SK-N-SH treated with all-trans-retinoic acid at 6 μM for 48 hours (cell line): ENCODE results near the gene GNAQ.

Experiments used
- ATAC-seq: fragments of 200-7000 bp; cut with Tn5 transposase; 3 replicates; pipeline ENCODE4 v1.9.1; 2020; ENCODE audit warnings: mild to moderate bottlenecking, moderate library complexity
- ARNTL ChIP-seq: fragments of 450-650 bp; formaldehyde crosslinking; IDR thresholded peaks from 2 replicates; pipeline ENCODE4 v1.5.0; 2020; ENCODE audit warnings: low read depth, mild to moderate bottlenecking, moderate library complexity, borderline replicate concordance
- BACH2 ChIP-seq: fragments of 250-450 bp; sonication (Bioruptor Pico); IDR thresholded peaks from 2 replicates; pipeline ENCODE4 v1.9.0; 2021; ENCODE audit warnings: mild to moderate bottlenecking, borderline replicate concordance
- CSDC2 ChIP-seq: fragments of 250-450 bp; sonication (Bioruptor Pico); IDR thresholded peaks from 2 replicates; pipeline ENCODE4 v1.5.0; 2020; ENCODE audit warnings: mild to moderate bottlenecking, moderate library complexity
- ESRRG ChIP-seq: fragments of 250-450 bp; sonication (Bioruptor Pico); IDR thresholded peaks from 2 replicates; pipeline ENCODE4 v1.6.1; 2021; ENCODE audit warnings: mild to moderate bottlenecking
- GLIS3 ChIP-seq: fragments of 250-450 bp; sonication (Bioruptor Pico); IDR thresholded peaks from 2 replicates; pipeline ENCODE4 v1.5.0; 2020; ENCODE audit warnings: mild to moderate bottlenecking, moderate library complexity
- ISL1 ChIP-seq: fragments of 250-450 bp; sonication (Bioruptor Pico); IDR thresholded peaks from 2 replicates; pipeline ENCODE4 v2.1.2; 2022; ENCODE audit warnings: mild to moderate bottlenecking, moderate library complexity
- OSR1 ChIP-seq: fragments of 250-450 bp; sonication (Bioruptor Pico); IDR thresholded peaks from 2 replicates; pipeline ENCODE4 v1.8.0; 2022; ENCODE audit warnings: moderate library complexity, mild to moderate bottlenecking, inconsistent platforms
- PPARA ChIP-seq: fragments of 250-450 bp; sonication (Bioruptor Pico); IDR thresholded peaks from 2 replicates; pipeline ENCODE4 v1.5.0; 2020; ENCODE audit warnings: mild to moderate bottlenecking, borderline replicate concordance
- RARB ChIP-seq: fragments of 250-450 bp; sonication (Bioruptor Pico); IDR thresholded peaks from 2 replicates; pipeline ENCODE4 v1.8.0; 2021; ENCODE audit warnings: mild to moderate bottlenecking, moderate library complexity
- SNAI2 ChIP-seq: fragments of 250-450 bp; sonication (Bioruptor Pico); IDR thresholded peaks from 2 replicates; pipeline ENCODE4 v1.5.0; 2020; ENCODE audit warnings: mild to moderate bottlenecking, moderate library complexity
- TCF4 ChIP-seq: fragments of 250-450 bp; sonication (Bioruptor Pico); IDR thresholded peaks from 2 replicates; pipeline ENCODE4 v1.8.0; 2021; ENCODE audit warnings: mild to moderate bottlenecking, moderate library complexity, borderline replicate concordance
- TOX ChIP-seq: fragments of 250-450 bp; sonication (Bioruptor Pico); IDR thresholded peaks from 2 replicates; pipeline ENCODE4 v1.8.0; 2021; ENCODE audit warnings: mild to moderate bottlenecking, moderate library complexity, borderline replicate concordance
- ZC3H10 ChIP-seq: fragments of 250-450 bp; sonication (Bioruptor Pico); IDR thresholded peaks from 2 replicates; pipeline ENCODE4 v1.5.1; 2021; ENCODE audit warnings: mild to moderate bottlenecking, moderate library complexity
- ZFP3 ChIP-seq: fragments of 250-450 bp; sonication (Bioruptor Pico); IDR thresholded peaks from 2 replicates; pipeline ENCODE4 v1.5.0; 2020; ENCODE audit warnings: mild to moderate bottlenecking, moderate library complexity
- ZFP30 ChIP-seq: fragments of 450-650 bp; formaldehyde crosslinking; IDR thresholded peaks from 2 replicates; pipeline ENCODE4 v1.5.0; 2022; ENCODE audit warnings: mild to moderate bottlenecking, moderate library complexity
- ZNF565 ChIP-seq: fragments of 450-650 bp; formaldehyde crosslinking; conservative IDR thresholded peaks from 2 replicates; pipeline ENCODE4 v1.5.0; 2020; ENCODE audit warnings: low read depth, mild to moderate bottlenecking, moderate library complexity
- ZNF70 ChIP-seq: fragments of 450-650 bp; formaldehyde crosslinking; IDR thresholded peaks from 2 replicates; pipeline ENCODE4 v1.5.0; 2020; ENCODE audit warnings: mild to moderate bottlenecking, moderate library complexity
- ZNF8 ChIP-seq: fragments of 450-650 bp; formaldehyde crosslinking; IDR thresholded peaks from 2 replicates; pipeline ENCODE4 v1.5.0; 2020; ENCODE audit warnings: mild to moderate bottlenecking, moderate library complexity
- TF ChIP-seq, protein P1 (sequence below): fragments of 250-450 bp; sonication (Bioruptor Pico); IDR thresholded peaks from 2 replicates; pipeline ENCODE4 v1.5.1; 2021; ENCODE audit warnings: mild to moderate bottlenecking, moderate library complexity
- TF ChIP-seq, protein P2 (sequence below): fragments of 250-450 bp; sonication (Bioruptor Pico); IDR thresholded peaks from 2 replicates; pipeline ENCODE4 v1.5.1; 2020; ENCODE audit warnings: low read depth, mild to moderate bottlenecking, moderate library complexity
- TF ChIP-seq, protein P3 (sequence below): fragments of 250-450 bp; sonication (Bioruptor Pico); IDR thresholded peaks from 2 replicates; pipeline ENCODE4 v1.8.0; 2021; ENCODE audit warnings: low read depth, mild to moderate bottlenecking, moderate library complexity, borderline replicate concordance
- TF ChIP-seq, protein P4 (sequence below): fragments of 250-450 bp; sonication (Bioruptor Pico); IDR thresholded peaks from 2 replicates; pipeline ENCODE4 v1.8.0; 2020; ENCODE audit warnings: mild to moderate bottlenecking, moderate library complexity, borderline replicate concordance
- TF ChIP-seq, protein P5 (sequence below): fragments of 250-450 bp; sonication (Bioruptor Pico); IDR thresholded peaks from 2 replicates; pipeline ENCODE4 v1.5.0; 2020; ENCODE audit warnings: mild to moderate bottlenecking, moderate library complexity

GNAQ gene

DNA sequence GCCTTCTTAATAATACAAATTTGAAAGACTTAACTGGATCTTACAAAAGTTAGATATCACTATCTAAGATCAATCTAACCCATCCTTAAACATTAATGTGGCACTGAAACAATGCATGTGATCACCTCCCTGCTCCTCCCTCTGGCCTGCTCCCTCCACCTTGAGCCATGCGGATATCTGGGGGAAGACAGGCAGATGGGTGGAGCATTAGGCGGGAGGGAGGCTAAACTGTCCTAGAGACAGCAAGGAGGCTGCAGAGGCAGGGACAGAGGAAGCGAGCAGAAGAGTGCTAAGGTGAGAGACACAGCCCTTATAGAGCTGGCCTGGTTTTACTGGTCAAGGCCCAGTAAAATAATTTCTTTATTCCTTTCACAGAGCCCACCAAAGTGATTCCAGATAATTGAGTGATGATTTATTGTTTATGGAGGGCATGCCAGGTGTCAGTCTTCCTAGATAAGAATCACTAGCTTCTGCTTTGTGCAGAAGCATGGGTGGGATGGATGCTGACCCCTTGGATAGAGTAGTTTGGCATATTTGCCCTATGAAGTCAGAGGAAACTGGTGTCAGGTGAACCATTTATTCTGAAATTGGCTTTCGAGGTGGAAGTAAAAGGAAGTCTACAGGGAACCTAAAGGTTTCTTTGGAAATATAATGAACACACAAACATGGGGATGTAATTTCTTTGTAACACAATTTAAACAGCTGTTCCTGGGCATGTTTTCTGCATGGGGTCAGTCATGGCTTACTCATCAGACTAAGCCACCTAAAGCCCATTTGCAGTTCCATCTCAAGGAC is 188.3 kb downstream of the GNAQ start:
- no peak for ATAC-seq
- TF ChIP-seq, protein P1, sequence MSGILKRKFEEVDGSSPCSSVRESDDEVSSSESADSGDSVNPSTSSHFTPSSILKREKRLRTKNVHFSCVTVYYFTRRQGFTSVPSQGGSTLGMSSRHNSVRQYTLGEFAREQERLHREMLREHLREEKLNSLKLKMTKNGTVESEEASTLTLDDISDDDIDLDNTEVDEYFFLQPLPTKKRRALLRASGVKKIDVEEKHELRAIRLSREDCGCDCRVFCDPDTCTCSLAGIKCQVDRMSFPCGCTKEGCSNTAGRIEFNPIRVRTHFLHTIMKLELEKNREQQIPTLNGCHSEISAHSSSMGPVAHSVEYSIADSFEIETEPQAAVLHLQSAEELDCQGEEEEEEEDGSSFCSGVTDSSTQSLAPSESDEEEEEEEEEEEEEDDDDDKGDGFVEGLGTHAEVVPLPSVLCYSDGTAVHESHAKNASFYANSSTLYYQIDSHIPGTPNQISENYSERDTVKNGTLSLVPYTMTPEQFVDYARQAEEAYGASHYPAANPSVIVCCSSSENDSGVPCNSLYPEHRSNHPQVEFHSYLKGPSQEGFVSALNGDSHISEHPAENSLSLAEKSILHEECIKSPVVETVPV (CRISPR knock-in tag): no peak
- TF ChIP-seq, protein P2, sequence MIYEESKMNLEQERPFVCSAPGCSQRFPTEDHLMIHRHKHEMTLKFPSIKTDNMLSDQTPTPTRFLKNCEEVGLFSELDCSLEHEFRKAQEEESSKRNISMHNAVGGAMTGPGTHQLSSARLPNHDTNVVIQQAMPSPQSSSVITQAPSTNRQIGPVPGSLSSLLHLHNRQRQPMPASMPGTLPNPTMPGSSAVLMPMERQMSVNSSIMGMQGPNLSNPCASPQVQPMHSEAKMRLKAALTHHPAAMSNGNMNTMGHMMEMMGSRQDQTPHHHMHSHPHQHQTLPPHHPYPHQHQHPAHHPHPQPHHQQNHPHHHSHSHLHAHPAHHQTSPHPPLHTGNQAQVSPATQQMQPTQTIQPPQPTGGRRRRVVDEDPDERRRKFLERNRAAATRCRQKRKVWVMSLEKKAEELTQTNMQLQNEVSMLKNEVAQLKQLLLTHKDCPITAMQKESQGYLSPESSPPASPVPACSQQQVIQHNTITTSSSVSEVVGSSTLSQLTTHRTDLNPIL: no peak
- TF ChIP-seq ESRRG (CRISPR knock-in tag) (no peak), ZNF565 (CRISPR knock-in tag) (no peak), RARB (CRISPR knock-in tag) (no peak), ZFP30 (no peak), TCF4 (CRISPR knock-in tag) (no peak), TOX (CRISPR knock-in tag) (no peak), ZC3H10 (CRISPR knock-in tag) (no peak), GLIS3 (CRISPR knock-in tag) (no peak), ISL1 (CRISPR knock-in tag) (no peak), OSR1 (CRISPR knock-in tag) (no peak), ARNTL (no peak), PPARA (CRISPR knock-in tag) (no peak), ZNF8 (no peak), SNAI2 (CRISPR knock-in tag) (no peak), ZNF70 (no peak), ZFP3 (CRISPR knock-in tag) (no peak), CSDC2 (CRISPR knock-in tag) (no peak)
- TF ChIP-seq, protein P3, sequence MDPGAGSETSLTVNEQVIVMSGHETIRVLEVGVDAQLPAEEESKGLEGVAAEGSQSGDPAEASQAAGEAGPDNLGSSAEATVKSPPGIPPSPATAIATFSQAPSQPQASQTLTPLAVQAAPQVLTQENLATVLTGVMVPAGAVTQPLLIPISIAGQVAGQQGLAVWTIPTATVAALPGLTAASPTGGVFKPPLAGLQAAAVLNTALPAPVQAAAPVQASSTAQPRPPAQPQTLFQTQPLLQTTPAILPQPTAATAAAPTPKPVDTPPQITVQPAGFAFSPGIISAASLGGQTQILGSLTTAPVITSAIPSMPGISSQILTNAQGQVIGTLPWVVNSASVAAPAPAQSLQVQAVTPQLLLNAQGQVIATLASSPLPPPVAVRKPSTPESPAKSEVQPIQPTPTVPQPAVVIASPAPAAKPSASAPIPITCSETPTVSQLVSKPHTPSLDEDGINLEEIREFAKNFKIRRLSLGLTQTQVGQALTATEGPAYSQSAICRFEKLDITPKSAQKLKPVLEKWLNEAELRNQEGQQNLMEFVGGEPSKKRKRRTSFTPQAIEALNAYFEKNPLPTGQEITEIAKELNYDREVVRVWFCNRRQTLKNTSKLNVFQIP (CRISPR knock-in tag): no peak

DNA sequence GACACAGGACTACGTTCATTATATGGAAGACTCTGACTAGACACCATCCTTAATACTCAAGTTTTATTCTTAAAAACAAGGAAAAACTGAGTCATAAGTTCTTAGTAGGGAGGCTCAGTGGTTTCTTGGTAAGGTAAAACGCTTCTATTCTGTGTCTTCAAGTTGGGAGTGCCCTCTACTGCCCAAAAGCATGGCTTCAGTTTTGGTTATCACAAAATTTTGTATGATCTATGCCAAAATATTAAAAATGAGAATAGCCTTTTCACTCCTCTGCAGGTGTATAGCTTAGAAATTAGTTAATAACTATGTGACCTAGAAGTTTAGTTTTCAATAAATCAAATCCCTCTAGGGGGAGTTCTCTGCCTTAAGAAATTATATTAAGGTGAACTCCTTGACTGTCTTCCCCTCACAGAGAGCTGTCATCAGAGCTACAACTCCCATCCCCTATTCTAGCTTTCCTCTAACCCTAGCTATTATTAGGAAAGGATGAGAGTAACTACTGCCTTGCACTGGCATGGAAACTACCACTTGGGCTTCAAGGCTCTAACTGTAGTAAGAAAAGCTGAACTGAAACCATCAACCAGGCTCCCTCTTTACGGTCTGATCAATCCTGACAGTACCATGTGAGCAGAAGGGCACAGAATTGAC is 189.7 kb downstream of the GNAQ start:
- peak; percentile 33 for ATAC-seq
- TF ChIP-seq, protein P2: no peak
- no peak for TF ChIP-seq ZFP3 (CRISPR knock-in tag)
- no peak for TF ChIP-seq ARNTL
- no peak for TF ChIP-seq TCF4 (CRISPR knock-in tag)
- TF ChIP-seq RARB (CRISPR knock-in tag): no peak
- TF ChIP-seq ZNF565 (CRISPR knock-in tag): no peak
- no peak for TF ChIP-seq BACH2
- no peak for TF ChIP-seq ZNF70
- TF ChIP-seq OSR1 (CRISPR knock-in tag): no peak
- no peak for TF ChIP-seq PPARA (CRISPR knock-in tag)
- TF ChIP-seq GLIS3 (CRISPR knock-in tag): no peak
- TF ChIP-seq ISL1 (CRISPR knock-in tag): no peak
- TF ChIP-seq, protein P3 (CRISPR knock-in tag): no peak
- no peak for TF ChIP-seq TOX (CRISPR knock-in tag)
- no peak for TF ChIP-seq SNAI2 (CRISPR knock-in tag)
- TF ChIP-seq ZNF8: no peak
- TF ChIP-seq, protein P4, sequence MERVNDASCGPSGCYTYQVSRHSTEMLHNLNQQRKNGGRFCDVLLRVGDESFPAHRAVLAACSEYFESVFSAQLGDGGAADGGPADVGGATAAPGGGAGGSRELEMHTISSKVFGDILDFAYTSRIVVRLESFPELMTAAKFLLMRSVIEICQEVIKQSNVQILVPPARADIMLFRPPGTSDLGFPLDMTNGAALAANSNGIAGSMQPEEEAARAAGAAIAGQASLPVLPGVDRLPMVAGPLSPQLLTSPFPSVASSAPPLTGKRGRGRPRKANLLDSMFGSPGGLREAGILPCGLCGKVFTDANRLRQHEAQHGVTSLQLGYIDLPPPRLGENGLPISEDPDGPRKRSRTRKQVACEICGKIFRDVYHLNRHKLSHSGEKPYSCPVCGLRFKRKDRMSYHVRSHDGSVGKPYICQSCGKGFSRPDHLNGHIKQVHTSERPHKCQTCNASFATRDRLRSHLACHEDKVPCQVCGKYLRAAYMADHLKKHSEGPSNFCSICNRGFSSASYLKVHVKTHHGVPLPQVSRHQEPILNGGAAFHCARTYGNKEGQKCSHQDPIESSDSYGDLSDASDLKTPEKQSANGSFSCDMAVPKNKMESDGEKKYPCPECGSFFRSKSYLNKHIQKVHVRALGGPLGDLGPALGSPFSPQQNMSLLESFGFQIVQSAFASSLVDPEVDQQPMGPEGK (CRISPR knock-in tag): no peak
- TF ChIP-seq, protein P5, sequence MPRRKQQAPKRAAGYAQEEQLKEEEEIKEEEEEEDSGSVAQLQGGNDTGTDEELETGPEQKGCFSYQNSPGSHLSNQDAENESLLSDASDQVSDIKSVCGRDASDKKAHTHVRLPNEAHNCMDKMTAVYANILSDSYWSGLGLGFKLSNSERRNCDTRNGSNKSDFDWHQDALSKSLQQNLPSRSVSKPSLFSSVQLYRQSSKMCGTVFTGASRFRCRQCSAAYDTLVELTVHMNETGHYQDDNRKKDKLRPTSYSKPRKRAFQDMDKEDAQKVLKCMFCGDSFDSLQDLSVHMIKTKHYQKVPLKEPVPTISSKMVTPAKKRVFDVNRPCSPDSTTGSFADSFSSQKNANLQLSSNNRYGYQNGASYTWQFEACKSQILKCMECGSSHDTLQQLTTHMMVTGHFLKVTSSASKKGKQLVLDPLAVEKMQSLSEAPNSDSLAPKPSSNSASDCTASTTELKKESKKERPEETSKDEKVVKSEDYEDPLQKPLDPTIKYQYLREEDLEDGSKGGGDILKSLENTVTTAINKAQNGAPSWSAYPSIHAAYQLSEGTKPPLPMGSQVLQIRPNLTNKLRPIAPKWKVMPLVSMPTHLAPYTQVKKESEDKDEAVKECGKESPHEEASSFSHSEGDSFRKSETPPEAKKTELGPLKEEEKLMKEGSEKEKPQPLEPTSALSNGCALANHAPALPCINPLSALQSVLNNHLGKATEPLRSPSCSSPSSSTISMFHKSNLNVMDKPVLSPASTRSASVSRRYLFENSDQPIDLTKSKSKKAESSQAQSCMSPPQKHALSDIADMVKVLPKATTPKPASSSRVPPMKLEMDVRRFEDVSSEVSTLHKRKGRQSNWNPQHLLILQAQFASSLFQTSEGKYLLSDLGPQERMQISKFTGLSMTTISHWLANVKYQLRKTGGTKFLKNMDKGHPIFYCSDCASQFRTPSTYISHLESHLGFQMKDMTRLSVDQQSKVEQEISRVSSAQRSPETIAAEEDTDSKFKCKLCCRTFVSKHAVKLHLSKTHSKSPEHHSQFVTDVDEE (CRISPR knock-in tag): no peak
- TF ChIP-seq ZFP30: no peak
- TF ChIP-seq CSDC2 (CRISPR knock-in tag): no peak
- TF ChIP-seq, all 23 proteins: peak for 0
